ENCODE measurements around the gene DEDD.

DNA sequence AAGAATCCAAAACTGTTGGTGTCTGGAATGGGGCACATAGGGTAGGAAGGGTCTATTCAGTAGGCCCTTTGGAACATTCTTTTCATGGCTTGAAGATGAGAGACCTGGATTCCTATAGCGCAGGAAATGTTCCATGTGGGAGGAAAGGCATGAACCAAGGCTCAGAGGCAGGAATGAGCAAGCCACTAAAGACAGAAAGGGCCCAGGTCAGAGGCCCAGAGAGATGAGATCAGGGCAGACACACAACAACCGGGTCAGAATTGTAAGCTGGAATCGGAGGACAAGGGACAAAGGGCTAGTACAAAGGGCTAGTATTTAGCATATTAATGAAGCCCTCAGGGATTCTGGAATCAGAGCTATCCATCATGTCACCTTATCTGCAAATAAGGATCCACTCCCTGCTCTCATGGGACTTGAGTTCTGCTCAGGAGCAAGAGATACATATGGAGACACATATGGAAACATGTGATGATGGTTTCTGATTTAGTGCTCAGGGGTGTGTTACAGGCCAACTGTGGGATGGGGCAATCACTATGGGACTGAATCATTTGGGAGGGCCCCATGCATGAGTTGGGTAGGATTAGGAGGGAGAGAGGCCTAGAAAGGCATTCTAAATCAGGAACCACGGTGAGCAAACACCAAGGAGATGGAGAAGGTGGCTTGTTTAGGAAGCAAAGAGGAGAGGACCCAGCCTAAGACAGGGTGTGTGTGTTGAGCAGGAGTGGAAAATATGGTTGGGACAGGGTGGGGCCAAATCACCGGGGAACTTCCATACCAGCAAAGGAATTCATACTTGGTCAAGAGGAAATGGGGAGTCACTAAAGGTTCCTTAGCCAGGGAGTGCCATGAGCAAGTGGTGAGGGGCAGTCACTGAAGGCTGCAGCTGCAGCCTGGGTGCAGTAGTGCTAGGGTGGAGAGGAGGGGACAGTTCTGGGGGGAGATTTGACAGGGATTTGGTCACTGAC, 51.7 kb downstream of the DEDD start:
- TF ChIP-seq, protein P1, sequence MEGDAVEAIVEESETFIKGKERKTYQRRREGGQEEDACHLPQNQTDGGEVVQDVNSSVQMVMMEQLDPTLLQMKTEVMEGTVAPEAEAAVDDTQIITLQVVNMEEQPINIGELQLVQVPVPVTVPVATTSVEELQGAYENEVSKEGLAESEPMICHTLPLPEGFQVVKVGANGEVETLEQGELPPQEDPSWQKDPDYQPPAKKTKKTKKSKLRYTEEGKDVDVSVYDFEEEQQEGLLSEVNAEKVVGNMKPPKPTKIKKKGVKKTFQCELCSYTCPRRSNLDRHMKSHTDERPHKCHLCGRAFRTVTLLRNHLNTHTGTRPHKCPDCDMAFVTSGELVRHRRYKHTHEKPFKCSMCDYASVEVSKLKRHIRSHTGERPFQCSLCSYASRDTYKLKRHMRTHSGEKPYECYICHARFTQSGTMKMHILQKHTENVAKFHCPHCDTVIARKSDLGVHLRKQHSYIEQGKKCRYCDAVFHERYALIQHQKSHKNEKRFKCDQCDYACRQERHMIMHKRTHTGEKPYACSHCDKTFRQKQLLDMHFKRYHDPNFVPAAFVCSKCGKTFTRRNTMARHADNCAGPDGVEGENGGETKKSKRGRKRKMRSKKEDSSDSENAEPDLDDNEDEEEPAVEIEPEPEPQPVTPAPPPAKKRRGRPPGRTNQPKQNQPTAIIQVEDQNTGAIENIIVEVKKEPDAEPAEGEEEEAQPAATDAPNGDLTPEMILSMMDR (IDR thresholded peaks at IDR 0.05): no peak
- TF ChIP-seq POLR2A (IDR thresholded peaks at IDR 0.05; ENCODE audit: low read length) (no peak), CBX8 (IDR thresholded peaks at IDR 0.05) (no peak), MYC (IDR thresholded peaks at IDR 0.05; ENCODE audit: borderline replicate concordance, low read length) (no peak), ZC3H11A (IDR thresholded peaks at IDR 0.05) (no peak), RARB (CRISPR knock-in tag; IDR thresholded peaks at IDR 0.05) (no peak), RAD21 (conservative IDR thresholded peaks at IDR 0.05 in 1 of 2, IDR thresholded peaks at IDR 0.05 in 1 of 2) (no peak), BHLHE40 (IDR thresholded peaks at IDR 0.05; ENCODE audit: low read depth, low read length) (no peak), KDM1A (IDR thresholded peaks at IDR 0.05; ENCODE audit: low read depth) (no peak), EP300 (IDR thresholded peaks at IDR 0.05) (no peak)
- TF ChIP-seq, protein P2, sequence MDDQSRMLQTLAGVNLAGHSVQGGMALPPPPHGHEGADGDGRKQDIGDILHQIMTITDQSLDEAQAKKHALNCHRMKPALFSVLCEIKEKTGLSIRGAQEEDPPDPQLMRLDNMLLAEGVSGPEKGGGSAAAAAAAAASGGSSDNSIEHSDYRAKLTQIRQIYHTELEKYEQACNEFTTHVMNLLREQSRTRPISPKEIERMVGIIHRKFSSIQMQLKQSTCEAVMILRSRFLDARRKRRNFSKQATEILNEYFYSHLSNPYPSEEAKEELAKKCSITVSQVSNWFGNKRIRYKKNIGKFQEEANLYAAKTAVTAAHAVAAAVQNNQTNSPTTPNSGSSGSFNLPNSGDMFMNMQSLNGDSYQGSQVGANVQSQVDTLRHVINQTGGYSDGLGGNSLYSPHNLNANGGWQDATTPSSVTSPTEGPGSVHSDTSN (IDR thresholded peaks at IDR 0.05): no peak
- TF ChIP-seq, protein P3, sequence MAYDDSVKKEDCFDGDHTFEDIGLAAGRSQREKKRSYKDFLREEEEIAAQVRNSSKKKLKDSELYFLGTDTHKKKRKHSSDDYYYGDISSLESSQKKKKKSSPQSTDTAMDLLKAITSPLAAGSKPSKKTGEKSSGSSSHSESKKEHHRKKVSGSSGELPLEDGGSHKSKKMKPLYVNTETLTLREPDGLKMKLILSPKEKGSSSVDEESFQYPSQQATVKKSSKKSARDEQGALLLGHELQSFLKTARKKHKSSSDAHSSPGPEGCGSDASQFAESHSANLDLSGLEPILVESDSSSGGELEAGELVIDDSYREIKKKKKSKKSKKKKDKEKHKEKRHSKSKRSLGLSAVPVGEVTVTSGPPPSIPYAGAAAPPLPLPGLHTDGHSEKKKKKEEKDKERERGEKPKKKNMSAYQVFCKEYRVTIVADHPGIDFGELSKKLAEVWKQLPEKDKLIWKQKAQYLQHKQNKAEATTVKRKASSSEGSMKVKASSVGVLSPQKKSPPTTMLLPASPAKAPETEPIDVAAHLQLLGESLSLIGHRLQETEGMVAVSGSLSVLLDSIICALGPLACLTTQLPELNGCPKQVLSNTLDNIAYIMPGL (CRISPR knock-in tag; IDR thresholded peaks at IDR 0.05; ENCODE audit: borderline replicate concordance): no peak
- TF ChIP-seq, protein P4, sequence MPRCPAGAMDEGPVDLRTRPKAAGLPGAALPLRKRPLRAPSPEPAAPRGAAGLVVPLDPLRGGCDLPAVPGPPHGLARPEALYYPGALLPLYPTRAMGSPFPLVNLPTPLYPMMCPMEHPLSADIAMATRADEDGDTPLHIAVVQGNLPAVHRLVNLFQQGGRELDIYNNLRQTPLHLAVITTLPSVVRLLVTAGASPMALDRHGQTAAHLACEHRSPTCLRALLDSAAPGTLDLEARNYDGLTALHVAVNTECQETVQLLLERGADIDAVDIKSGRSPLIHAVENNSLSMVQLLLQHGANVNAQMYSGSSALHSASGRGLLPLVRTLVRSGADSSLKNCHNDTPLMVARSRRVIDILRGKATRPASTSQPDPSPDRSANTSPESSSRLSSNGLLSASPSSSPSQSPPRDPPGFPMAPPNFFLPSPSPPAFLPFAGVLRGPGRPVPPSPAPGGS (IDR thresholded peaks at IDR 0.05): no peak
- TF ChIP-seq, protein P5, sequence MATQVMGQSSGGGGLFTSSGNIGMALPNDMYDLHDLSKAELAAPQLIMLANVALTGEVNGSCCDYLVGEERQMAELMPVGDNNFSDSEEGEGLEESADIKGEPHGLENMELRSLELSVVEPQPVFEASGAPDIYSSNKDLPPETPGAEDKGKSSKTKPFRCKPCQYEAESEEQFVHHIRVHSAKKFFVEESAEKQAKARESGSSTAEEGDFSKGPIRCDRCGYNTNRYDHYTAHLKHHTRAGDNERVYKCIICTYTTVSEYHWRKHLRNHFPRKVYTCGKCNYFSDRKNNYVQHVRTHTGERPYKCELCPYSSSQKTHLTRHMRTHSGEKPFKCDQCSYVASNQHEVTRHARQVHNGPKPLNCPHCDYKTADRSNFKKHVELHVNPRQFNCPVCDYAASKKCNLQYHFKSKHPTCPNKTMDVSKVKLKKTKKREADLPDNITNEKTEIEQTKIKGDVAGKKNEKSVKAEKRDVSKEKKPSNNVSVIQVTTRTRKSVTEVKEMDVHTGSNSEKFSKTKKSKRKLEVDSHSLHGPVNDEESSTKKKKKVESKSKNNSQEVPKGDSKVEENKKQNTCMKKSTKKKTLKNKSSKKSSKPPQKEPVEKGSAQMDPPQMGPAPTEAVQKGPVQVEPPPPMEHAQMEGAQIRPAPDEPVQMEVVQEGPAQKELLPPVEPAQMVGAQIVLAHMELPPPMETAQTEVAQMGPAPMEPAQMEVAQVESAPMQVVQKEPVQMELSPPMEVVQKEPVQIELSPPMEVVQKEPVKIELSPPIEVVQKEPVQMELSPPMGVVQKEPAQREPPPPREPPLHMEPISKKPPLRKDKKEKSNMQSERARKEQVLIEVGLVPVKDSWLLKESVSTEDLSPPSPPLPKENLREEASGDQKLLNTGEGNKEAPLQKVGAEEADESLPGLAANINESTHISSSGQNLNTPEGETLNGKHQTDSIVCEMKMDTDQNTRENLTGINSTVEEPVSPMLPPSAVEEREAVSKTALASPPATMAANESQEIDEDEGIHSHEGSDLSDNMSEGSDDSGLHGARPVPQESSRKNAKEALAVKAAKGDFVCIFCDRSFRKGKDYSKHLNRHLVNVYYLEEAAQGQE (IDR thresholded peaks at IDR 0.05): no peak

Measured in A549 (cell line).